Skin of body (tissue), 3 donors: ENCODE data around the gene ADAMTS4. TPM values are rescaled to one million over a fixed set of nuclear protein-coding genes. Genes with fewer than 3 reads are reported as not detected.
A peak's percentile ranks its signal among the peaks of the same experiment; 100 is the strongest.

ENCODE experiments used
- DNase-seq: peaks from one replicate; lab custom pipeline; 2025; lab: John Stamatoyannopoulos, UW
- small RNA-seq: library from RNA; depleted of rRNA; stranded (forward); fragments of <200 nt; gene quantifications from one replicate; pipeline ENCODE3, GENCODE V24; 2014; ENCODE audit warnings: low replicate concordance
- total RNA-seq: library from RNA; depleted of rRNA; stranded (reverse); fragments of >200 nt; gene quantifications from one replicate; pipeline ENCODE4 v1.2.3, GENCODE V29; 2014

ADAMTS4 gene
- total RNA-seq, 1 donor from 2014 or later = 6.8 TPM

GRCh38 chr1:161153682-161154337 lies 45.0 kb downstream of the ADAMTS4 start, which contains the start of gene UFC1:
Gene UFC1 (plus strand): TSS chr1:161153978. CDS start chr1:161153998, 20 bp downstream.
- DNase-seq = peak; percentile 89

- no peak for DNase-seq
These were observed 45.7 kb downstream of the ADAMTS4 start for GRCh38 chr1:161153176-161153575.

GRCh38 chr1:161145832-161146231 lies 53.0 kb downstream of the ADAMTS4 start:
- no peak for DNase-seq

- no peak for DNase-seq
These were observed 58.0 kb downstream of the ADAMTS4 start for GRCh38 chr1:161140755-161141400.

GRCh38 chr1:161139766-161140165 lies 59.1 kb downstream of the ADAMTS4 start:
- DNase-seq = peak; percentile 19

- DNase-seq = no peak
These were observed 60.4 kb downstream of the ADAMTS4 start for GRCh38 chr1:161138431-161138830.

GRCh38 chr1:161137881-161138280 lies 61.0 kb downstream of the ADAMTS4 start:
- DNase-seq = no peak

Small RNA genes lying within 50 kb of the gene (small RNA-seq; reads per million reads assigned to genes)
- gene RF01225 = not detected

Other genes with a start within 250 kb of the ADAMTS4 start
- not detected for gene ITLN2, start 244.2 kb downstream of the ADAMTS4 start, total RNA-seq
- gene F11R, start 177.9 kb downstream of the ADAMTS4 start, total RNA-seq = 42.1 TPM
- gene TSTD1, start 160.1 kb downstream of the ADAMTS4 start, total RNA-seq = 29.3 TPM
- 48.7 TPM for gene USF1, start 153.1 kb downstream of the ADAMTS4 start, total RNA-seq
- gene ARHGAP30, start 129.2 kb downstream of the ADAMTS4 start, total RNA-seq = 7.9 TPM
- gene NECTIN4, start 109.5 kb downstream of the ADAMTS4 start, total RNA-seq = 49.6 TPM
- gene KLHDC9, start 100.7 kb downstream of the ADAMTS4 start, total RNA-seq = not detected
- gene PFDN2, start 81.0 kb downstream of the ADAMTS4 start, total RNA-seq = 25.4 TPM
- gene NIT1, start 80.9 kb downstream of the ADAMTS4 start, total RNA-seq = 19.3 TPM
- 18.7 TPM for gene DEDD, start 66.4 kb downstream of the ADAMTS4 start, total RNA-seq
- 74.5 TPM for gene UFC1, start 45.1 kb downstream of the ADAMTS4 start, total RNA-seq
- 8.4 TPM for gene USP21, start 39.6 kb downstream of the ADAMTS4 start, total RNA-seq
- 16.7 TPM for gene PPOX, start 32.6 kb downstream of the ADAMTS4 start, total RNA-seq
- 15.6 TPM for gene B4GALT3, start 21.5 kb downstream of the ADAMTS4 start, total RNA-seq
- 103 TPM for gene NDUFS2, start 3.3 kb upstream of the ADAMTS4 start, total RNA-seq
- gene FCER1G, start 16.2 kb upstream of the ADAMTS4 start, total RNA-seq = 12.4 TPM
- not detected for gene APOA2, start 24.6 kb upstream of the ADAMTS4 start, total RNA-seq
- gene TOMM40L, start 27.0 kb upstream of the ADAMTS4 start, total RNA-seq = 5.6 TPM
- gene NR1I3, start 39.1 kb upstream of the ADAMTS4 start, total RNA-seq = not detected
- gene PCP4L1, start 59.7 kb upstream of the ADAMTS4 start, total RNA-seq = 1.8 TPM
- 26.5 TPM for gene MPZ, start 110.9 kb upstream of the ADAMTS4 start, total RNA-seq
- 28.4 TPM for gene SDHC, start 115.3 kb upstream of the ADAMTS4 start, total RNA-seq
- not detected for gene CFAP126, start 168.8 kb upstream of the ADAMTS4 start, total RNA-seq